SJSA1 (cell line): Measurements from ENCODE around the gene CMTM7. TPM values are rescaled to one million over a fixed set of nuclear protein-coding genes. Genes with fewer than 3 reads are reported as not detected.
"Not testable (repeated sequence)": the region's sequence is repeated elsewhere in the genome, so short reads cannot be mapped to it uniquely, and the experiment has no call there.

Experiments used
- DNase-seq, 2 experiments: peaks; one replicate each; pipeline ENCODE4 v3.0.0-alpha.2; 2015 to 2020; ENCODE audit warnings: low spot score in 2 of 2, low read depth in 1 of 2
- H3K27ac ChIP-seq: fragments of 250-450 bp; sonication (Bioruptor Pico); 2 replicates; pipeline ENCODE4 v1.5.1; 2020; ENCODE audit warnings: mild to moderate bottlenecking, moderate library complexity
- H3K27me3 ChIP-seq: fragments of 250-450 bp; sonication (Bioruptor Pico); replicated peaks from 2 replicates; pipeline ENCODE4 v1.5.1; 2020; ENCODE audit warnings: mild to moderate bottlenecking, moderate library complexity
- H3K36me3 ChIP-seq: fragments of 250-450 bp; sonication (Bioruptor Pico); 2 replicates; pipeline ENCODE4 v1.5.1; 2020; ENCODE audit warnings: mild to moderate bottlenecking
- H3K4me1 ChIP-seq: fragments of 250-450 bp; sonication (Bioruptor Pico); replicated peaks from 2 replicates; pipeline ENCODE4 v1.6.1; 2021; ENCODE audit warnings: mild to moderate bottlenecking
- H3K4me3 ChIP-seq: fragments of 250-450 bp; sonication (Bioruptor Pico); 2 replicates; pipeline ENCODE4 v1.5.1; 2020; ENCODE audit warnings: mild to moderate bottlenecking
- H3K9me3 ChIP-seq: fragments of 250-450 bp; sonication (Bioruptor Pico); replicated peaks from 2 replicates; pipeline ENCODE4 v1.5.1; 2020; ENCODE audit warnings: mild to moderate bottlenecking
- total RNA-seq: library from RNA; depleted of rRNA; stranded (reverse); fragments of >200 nt; shearing (Covaris generic); gene quantifications from 2 replicates; pipeline ENCODE4 v1.2.3, GENCODE V29; 2014

CMTM7 gene
- total RNA-seq, 1 experiment from 2014 or later, result 7.0 TPM

DNA sequence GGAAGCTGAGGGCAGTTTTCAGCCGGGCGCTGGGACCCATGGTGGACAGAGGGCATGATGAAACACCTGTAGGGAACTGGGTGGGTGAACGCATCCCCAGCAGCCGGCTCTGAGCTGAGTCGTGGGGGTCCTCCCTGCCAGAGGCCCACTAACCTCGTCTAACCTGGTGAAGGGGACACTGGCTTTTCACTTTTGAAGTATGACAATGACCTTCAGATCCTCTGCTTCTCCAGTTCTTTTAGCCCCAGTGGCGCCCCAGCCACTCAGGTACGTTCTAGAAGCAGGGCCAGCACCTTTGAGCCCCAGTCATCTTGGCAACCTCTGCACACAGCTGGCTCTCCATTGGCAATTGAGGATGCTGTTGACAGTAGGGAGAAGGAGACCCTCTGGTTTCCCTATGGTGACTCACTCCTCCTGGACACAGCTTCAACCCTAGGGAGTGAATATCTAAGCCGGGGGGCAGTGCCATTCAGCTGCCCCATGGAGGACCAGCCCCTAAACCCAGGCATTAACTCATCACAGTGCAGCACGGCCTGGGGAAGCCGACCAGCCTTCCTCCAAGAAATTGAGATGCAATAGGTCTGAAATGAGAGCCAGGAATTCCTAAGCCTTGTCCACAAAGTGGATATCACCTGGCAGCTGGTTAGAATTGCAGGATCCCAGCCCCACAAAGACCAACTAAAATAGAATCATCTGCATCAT lies 64.9 kb downstream of the CMTM7 start:
- Histone ChIP-seq H3K27me3 (no peaks in the 10 kb centered on the region), H3K27ac (no peak overlapping the region)
- no peak for DNase-seq

DNA sequence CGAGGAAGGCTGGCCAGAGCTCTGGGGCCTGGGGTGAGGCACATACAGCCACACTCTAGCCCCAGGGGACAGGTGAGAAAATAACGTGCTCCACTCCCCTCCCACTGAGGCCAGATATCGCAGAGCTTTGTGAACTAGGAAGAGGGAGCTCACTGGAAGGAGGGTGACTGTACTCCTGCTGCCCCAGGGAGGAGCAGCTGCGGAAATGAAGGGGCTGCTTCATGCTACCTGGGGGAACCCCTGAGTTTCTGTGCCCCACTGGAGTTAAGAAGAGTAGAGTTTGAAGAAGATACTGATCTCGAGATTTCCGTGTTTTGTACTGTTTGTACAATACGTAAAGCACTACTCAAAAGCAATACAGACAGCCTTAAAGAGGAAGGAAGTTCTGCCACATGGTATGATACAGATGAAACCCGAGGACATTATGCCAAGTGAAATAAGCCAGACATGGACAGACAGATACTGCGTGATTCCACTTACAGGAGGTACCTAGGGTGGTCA lies 66.4 kb downstream of the CMTM7 start:
- Histone ChIP-seq H3K27me3 (no peaks in the 10 kb centered on the region), H3K27ac (no peak overlapping the region), H3K9me3 (no peaks in the 10 kb centered on the region), H3K4me1 (peaks cover 34% of the 10 kb centered on the region), H3K36me3 (no peaks in the 10 kb centered on the region), H3K4me3 (no peak overlapping the region)
- DNase-seq, result no peak

More for the DNA sequence above, 64.9 kb downstream of the CMTM7 start:
- Histone ChIP-seq H3K4me1 (peaks cover 26% of the 10 kb centered on the region), H3K36me3 (no peaks in the 10 kb centered on the region), H3K9me3 (no peaks in the 10 kb centered on the region), H3K4me3 (no peak overlapping the region)

DNA sequence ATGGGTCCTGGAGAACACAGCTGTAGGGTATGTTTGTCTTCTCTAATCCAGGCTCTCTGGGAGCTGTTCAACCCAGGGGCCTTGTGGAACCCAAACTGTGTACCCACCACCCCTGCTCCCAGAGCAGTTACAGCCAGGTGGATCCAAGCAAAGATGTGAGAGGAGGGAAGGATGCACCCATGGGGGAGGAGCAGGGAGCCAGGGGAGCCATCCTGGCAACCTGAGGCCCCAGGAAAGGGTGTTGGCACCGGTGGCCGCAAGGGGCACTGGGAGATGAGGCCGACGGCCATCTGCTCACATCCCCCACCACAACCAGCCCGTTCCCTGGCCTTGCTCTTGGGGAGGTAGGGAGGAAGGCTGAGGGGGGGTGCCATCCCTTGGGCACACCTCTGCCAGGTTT lies 67.8 kb downstream of the CMTM7 start:
- H3K27me3 ChIP-seq, result no peaks in the 10 kb centered on the region
- H3K4me3 ChIP-seq, result no peak overlapping the region
- peaks cover 30% of the 10 kb centered on the region for H3K4me1 ChIP-seq
- DNase-seq, result no peak
- H3K36me3 ChIP-seq, result no peaks in the 10 kb centered on the region
- no peaks in the 10 kb centered on the region for H3K9me3 ChIP-seq
- no peak overlapping the region for H3K27ac ChIP-seq

DNA sequence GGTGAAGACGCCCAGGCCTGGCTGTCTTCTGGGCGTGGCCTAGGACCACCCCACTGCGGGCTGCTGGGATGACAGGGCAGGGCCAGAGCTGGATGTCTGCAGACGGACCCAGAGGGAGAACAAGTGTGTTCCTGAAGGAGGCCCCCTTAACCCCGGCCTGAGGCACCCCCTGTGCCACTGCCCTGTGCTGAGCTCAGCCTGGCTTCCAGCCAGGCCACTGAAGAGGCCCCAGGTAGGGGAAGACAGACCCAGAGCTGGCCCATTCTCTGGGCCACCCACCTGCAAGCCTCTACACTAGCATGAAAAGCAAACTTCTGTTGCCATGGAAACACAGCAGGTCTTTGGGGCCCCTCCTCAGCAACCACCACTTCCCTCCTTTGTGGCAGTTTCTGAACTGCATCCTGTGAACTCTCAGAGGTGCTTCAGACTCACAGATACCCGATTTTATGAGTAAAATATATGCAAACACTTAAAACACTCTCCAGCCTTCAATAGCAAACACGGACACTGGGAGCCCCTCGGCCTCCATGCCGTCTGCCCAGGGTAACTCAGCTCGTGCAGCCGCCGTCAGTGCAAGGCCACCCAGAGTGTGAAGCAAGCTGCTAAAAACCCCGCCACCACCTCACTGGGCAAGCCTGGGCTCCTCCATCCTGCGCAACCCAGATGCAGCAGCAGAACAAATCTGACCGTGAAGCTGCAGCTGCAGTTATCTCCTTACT lies 68.5 kb downstream of the CMTM7 start:
- DNase-seq, result peak; percentile 55 to 62
- H3K36me3 ChIP-seq, result no peaks in the 10 kb centered on the region
- no peaks in the 10 kb centered on the region for H3K9me3 ChIP-seq
- peak overlapping the region; percentile 12; the same call in 1 of the 2 replicates for H3K27ac ChIP-seq
- H3K4me1 ChIP-seq, result peaks cover 30% of the 10 kb centered on the region
- no peaks in the 10 kb centered on the region for H3K27me3 ChIP-seq
- H3K4me3 ChIP-seq, result no peak overlapping the region

DNA sequence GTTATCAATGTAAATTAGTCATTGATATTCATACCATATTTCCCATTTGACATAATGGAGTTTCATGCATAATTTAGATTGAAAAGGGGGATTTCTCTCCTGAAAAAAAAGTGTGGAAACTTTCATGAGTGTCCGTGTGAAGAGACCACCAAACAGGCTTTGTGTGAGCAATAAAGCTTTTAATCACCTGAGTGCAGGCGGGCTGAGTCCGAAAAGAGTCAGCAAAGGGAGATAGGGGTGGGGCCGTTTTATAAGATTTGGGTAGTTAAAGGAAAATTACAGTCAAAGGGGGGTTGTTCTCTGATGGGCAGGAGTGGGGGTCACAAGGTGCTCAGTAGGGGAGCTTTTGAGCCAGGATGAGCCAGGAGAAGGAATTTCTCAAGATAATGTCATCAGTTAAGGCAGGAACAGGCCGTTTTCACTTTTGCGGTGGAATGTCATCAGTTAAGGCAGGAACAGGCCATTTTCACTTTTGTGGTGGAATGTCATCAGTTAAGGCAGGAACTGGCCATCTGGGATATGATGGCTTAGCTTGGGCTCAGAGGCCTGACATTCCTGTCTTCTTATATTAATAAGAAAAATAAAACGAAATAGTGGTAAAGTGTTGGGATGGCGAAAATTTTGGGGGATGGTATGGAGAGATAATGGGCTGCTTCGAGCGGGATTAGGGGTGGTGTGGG lies 69.3 kb downstream of the CMTM7 start:
- Histone ChIP-seq H3K27ac (0 out of 2 replicates have a peak overlapping the region, but pooled peaks have one; percentile 17), H3K4me1 (peaks cover 30% of the 10 kb centered on the region)
- H3K27me3 ChIP-seq, H3K36me3 ChIP-seq, H3K9me3 ChIP-seq, DNase-seq, H3K4me3 ChIP-seq: not testable (repeated sequence)

DNA sequence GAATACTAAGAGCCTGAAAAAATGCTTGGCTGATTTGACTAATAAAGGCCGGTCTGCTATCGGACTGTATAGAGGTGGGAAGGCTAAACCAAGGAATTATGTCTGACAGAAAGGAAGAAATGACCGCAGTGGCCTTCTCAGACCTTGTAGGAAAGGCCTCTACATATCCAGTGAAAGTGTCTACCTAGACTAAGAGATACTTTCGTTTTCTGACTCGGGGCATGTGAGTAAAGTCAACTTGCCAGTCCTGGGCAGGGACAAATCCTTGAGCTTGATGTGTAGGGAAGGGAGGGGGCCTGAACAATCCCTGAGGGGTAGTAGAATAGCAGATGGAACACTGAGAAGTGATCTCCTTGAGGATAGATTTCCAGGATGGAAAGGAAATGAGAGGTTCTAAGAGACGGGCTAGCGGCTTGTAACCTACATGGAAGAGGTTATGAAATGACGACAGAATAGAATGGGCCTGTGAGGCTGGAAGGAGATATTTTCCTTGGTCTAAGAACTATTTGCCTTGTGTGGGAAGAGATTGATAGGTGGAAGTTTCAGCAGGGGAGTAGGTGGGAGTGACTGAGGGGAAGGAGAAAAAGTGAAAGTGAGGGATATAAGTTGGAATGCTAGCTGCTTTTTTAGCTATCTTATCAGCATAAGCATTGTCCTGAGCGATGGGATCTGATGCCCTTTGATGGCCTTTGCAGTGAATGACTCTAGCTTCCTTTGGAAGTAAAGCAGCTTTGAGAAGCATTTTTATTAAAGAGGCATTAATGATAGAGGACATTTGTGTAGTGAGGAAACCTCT lies 70.7 kb downstream of the CMTM7 start:
- DNase-seq, result not testable (repeated sequence)

DNA sequence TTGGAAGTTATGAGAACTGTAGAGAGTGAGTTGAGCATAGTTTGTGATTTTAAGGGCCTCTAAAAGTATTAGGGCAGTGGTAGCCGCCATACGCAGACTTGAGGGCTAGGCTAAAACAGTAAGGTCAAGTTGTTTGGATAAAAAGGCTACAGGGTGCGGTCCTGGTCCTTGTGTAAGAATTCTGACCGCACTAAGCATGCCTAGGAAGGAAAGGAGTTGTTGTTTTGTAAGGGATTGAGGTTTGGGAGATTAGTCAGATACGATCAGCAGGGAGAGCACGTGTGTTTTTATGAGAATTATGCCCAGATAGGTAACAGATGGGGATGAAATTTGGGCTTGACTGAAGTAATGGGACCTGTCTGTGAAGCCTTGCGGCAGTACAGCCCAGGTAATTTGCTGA lies 71.8 kb downstream of the CMTM7 start:
- Histone ChIP-seq H3K4me1 (peaks cover 31% of the 10 kb centered on the region), H3K36me3 (peaks cover 13% of the 10 kb centered on the region)
- DNase-seq, H3K9me3 ChIP-seq, H3K4me3 ChIP-seq, H3K27ac ChIP-seq, H3K27me3 ChIP-seq: not testable (repeated sequence)

More for the DNA sequence above, 70.7 kb downstream of the CMTM7 start:
- H3K36me3 ChIP-seq, H3K9me3 ChIP-seq, H3K27me3 ChIP-seq, H3K4me3 ChIP-seq: not testable (repeated sequence)
- Histone ChIP-seq H3K4me1 (peaks cover 30% of the 10 kb centered on the region), H3K27ac (0 out of 2 replicates have a peak overlapping the region, but pooled peaks have one; percentile 21)

DNA sequence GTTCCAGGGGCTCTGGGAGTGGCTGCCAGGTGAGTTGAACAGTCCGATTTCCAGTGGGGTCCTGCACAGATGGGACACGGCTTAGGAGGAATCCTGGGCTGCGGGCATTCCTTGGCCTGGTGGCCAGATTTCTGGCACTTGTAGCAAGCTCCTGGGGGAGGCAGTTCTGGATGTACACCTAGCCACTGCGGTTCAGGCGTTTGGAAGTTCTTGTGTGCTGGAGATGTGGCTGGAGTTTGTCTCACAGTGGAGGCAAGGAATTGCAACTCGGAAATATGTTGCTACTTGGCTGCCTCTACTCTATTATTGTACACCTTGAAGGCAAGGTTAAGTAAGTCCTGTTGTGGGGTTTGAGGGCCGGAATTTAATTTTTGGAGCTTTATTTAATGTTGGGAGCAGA lies 73.1 kb downstream of the CMTM7 start:
- Histone ChIP-seq H3K36me3 (peaks cover 17% of the 10 kb centered on the region), H3K4me1 (peaks cover 41% of the 10 kb centered on the region)
- not testable (repeated sequence) for H3K4me3 ChIP-seq, DNase-seq, H3K27me3 ChIP-seq, H3K9me3 ChIP-seq, H3K27ac ChIP-seq

DNA sequence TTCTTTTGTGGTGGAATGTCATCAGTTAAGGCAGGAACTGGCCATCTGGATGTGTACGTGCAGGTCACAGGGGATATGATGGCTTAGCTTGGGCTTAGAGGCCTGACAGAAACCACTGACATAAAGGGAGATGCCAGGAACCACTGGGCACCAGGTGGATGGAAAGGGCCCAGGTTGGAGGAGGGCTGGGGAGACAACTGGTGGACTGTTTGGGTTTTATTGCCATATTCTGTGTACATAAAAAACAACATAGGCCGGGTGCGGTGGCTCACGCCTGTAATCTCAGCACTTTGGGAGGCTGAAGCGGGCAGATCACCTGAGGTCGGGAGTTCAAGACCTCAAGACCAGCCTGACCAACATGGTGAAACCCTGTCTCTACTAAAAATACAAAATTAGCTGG lies 75.2 kb downstream of the CMTM7 start:
- not testable (repeated sequence) for H3K4me3 ChIP-seq, H3K27me3 ChIP-seq, DNase-seq, H3K9me3 ChIP-seq, H3K27ac ChIP-seq
- Histone ChIP-seq H3K4me1 (peaks cover 35% of the 10 kb centered on the region), H3K36me3 (peaks cover 28% of the 10 kb centered on the region)

DNA sequence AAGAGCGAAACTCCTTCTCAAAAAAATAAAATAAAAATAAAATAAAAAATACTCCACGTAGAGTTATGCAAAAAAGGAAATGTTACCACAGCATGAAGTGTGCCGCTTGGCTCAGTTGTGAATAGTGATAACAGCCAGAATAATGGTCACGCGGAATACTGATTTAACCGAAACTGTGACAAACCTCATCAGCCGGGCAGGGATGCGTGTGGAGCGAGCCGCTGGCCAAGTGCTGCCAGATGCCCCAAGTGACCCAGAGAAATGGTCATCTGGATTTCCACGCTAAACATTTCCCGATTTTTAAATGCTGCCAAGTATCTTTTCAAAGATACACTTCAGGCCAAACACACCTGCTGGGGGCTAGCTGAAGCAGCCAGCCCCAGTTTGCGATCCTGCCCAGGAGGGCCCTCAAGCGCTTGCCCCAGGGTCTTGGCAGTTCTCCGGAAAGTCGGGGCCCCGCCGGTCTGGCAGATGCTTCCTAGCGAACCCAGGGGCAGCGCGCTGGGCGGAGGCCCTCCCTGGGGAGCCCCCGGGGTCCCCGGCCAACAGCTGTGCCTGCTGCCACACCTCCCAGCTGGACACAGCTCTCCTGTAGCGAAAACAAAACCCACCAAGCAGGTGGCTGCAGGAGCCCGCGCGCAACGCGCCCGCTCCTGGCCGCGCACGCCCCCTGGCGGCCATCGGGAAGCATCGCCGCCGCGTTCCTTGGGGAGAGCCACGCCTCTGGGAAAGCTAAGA lies 75.8 kb downstream of the CMTM7 start:
- Histone ChIP-seq H3K9me3 (0 out of 2 replicates have a peak, but pooled peaks cover 3% of the 10 kb centered on the region), H3K27ac (no peak overlapping the region), H3K27me3 (no peaks in the 10 kb centered on the region), H3K36me3 (peaks cover 32% of the 10 kb centered on the region), H3K4me3 (no peak overlapping the region), H3K4me1 (peaks cover 29% of the 10 kb centered on the region)
- no peak for DNase-seq

DNA sequence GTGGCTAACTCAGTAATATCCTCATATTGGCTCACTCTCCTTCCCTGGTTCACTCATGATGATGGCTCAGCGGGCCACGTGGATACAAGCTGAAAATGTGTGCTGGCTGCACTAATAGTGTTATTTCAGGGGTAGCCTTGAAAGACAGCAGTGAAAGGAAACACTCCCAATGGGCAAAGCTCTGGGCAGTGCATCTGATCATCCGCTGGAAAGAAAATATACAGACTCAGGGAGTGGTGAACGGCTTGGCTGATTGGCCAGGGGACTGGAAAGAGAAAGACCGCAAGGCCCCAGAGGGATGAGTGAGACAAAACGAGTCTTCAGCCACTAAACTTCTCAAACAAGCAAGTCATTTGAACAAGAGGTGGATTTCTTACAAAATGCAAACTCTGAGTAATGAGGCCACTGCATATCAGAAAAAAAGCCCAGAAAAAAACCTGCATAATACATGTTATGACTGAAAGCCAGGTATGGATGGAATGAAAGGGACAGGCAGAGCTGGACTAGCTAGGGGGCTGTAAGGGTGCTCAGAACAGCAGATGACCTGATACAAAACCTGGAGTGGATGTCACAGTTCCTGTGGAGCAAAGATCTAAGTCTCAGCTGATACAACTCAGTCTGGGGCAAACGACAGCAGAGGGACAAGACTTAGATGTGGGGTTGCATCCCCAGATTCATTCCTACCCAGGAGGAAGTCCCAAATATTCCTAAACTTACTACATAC lies 77.7 kb downstream of the CMTM7 start:
- H3K36me3 ChIP-seq, result peaks cover 40% of the 10 kb centered on the region
- peaks cover 29% of the 10 kb centered on the region for H3K4me1 ChIP-seq
- H3K4me3 ChIP-seq, result no peak overlapping the region
- H3K27me3 ChIP-seq, result no peaks in the 10 kb centered on the region
- H3K9me3 ChIP-seq, result 0 out of 2 replicates have a peak, but pooled peaks cover 3% of the 10 kb centered on the region
- peak overlapping the region; percentile 27; the same call in 1 of the 2 replicates for H3K27ac ChIP-seq
- no peak for DNase-seq

DNA sequence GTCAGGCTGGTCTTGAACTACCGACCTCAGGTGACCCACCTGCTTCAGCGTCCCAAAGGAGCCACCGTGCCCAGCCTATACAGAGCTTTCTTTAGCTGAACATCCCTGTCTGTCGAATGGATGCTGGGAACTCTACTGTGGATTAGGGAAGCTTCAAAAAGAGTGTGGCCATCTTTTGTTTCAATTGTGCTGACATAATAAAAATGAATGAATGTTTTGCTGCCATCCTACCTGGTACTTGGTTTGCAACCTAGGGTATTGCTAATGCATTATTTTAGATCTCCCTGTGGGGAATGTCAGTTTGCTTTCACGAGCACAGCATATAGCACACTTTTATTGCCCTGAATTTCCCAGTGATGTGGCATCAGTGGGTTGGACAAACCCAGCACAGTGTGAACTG lies 78.7 kb downstream of the CMTM7 start:
- Histone ChIP-seq H3K4me1 (peaks cover 29% of the 10 kb centered on the region), H3K4me3 (no peak overlapping the region), H3K27ac (peak overlapping the region; percentile 66), H3K9me3 (0 out of 2 replicates have a peak, but pooled peaks cover 3% of the 10 kb centered on the region), H3K36me3 (peaks cover 41% of the 10 kb centered on the region), H3K27me3 (no peaks in the 10 kb centered on the region)
- DNase-seq, result peak in 1 of 2 experiments; percentile 19
